ENCODE measurements around the gene MPPED1.

MPPED1 gene

DNA sequence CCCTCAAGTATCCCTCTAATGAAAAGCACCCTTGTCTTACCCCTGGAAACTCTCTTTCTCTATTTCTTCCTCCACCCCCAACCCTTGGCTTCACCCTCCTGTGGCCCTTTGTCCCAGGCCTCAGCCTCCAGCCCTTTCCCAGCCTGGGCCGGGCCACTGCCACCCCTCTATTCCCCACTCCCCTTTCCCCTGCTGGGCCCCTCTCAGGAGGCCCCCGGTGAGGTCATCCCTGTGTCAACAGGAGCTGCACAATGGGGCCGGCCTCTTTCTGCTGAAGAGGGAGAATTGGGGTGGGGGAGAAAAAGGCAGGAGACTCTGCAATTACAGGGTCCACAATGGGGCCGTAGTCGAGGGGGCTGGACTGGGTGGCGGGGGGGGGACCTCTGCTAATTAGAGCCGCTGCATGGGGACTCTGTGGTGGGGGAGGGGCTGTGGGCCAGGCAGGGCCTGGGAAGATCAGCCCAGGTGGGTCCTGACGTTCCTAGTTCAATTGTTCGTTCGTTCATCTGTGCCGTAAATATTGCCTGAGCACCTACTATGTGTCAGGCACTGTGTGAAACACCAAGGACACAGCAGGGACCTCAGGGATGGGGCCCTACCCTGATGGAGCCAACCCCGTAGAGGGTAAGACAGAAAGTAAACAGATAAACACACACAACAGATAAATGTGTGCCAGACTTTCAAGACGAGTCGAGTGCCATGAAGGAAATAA lies 18.5 kb upstream of the MPPED1 start:
- DNase-seq, result no peak

DNA sequence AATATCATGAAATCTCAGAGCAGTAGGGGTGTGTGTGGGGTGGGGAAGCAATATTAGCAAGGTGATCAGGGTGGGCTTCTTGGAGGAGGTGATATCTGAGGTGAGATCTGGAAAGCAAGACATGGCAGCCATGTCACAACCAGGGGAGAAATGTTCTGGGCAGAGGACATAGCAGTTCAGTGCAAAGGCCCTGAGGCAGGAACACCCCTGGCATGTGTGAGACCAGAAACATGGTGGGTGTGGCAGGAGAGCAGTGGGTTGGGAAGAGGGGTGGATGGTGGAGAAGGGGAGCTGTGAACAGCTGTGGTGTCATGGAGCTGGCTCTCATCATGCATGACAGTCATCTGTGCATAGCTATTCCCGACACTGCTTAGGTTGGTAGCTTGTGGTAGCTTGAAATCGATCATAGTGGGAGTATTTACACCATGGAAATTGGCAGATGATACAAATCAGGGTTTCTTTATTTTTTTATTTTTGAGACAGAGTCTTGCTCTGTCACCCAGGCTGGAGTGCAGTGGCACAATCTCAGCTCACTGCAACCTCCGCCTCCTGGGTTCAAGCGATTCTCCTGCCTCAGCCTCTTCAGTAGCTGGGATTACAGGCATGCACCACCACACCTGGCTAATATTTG lies 17.9 kb upstream of the MPPED1 start:
- DNase-seq, result no peak

DNA sequence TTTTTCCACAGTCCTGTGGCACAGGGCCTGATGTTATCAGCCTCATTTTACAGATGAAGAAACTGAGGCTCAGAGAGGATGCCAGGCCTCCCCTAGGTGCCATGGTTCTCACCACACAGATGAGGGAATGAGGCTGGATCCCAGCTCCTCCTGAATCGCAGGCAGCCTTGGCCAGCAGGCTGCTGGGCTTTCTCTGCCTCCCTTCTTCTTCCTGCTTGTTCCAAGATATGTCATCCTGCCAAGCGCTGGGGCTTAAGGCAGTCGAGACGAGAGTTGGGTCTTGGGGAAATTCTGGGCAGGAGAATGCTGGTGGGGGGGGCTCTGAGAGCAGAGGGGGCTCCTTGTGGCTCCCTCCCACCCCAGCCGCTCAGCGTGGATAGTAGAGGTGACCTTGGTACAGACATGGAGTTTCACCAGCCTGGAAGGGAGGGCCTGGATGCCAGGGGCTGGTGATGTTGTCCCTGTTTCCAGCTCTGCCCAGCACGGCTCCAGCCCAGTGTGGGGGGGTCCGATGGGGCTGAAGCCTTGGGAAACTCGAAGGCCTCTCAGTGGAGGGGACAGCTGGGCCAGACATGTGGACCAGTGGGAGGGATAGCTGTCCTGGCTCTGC lies 16.6 kb upstream of the MPPED1 start:
- no peak for DNase-seq

DNA sequence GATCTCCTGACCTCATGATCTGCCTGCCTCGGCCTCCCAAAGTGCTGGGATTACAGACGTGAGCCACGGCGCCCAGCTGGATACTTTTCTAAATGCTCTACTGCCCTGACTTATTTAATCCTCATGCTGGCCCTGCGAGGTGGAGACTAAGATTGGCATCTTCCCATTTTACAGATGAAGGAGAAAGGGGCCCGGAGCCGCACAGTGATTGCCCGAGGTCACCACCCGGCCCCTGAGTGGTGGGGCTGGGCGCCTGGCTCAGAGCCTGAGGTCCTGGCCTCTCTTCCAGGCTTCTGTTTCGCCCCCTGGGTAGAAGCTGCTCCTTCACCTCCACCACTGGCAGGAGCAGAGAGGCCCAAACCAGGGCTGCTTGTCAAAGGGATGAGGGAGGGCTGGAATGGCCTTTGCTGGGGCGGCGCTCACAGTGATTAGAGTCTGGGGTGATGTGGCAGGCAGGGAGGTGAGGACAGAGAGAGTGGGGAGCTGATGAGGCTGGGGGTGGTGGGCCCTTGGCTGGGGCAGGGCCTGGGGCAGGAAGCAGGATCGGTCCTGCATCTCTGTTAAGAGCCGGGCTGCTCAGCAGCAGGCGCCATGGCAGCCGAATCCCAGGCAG lies 15.4 kb upstream of the MPPED1 start:
- no peak for DNase-seq

DNA sequence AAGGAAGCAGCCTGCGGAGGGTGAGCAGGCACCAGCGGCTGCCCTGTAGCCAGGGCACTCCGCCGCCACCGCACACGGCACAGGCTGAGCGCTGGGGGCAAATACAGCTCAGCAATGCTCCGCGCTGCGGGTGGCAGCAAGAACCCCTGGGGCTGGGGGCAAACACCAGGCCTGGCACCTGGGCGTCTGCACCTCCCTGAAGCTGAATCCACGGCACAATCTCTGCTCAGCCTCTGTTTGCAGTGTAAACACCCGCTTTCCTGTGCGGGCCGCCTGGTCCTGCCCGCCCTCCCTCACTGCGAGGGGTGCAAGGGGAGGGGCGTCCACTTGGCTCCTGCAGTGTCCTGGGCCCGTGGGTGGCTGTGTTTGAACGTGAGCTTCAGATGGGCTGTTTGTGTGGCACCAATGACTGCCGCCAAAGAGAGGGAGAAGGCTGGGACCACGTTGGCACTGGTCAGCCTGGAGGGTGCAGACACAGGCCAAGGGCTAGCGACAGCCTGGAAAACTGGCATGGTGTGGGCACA lies 14.8 kb upstream of the MPPED1 start:
- no peak for DNase-seq

DNA sequence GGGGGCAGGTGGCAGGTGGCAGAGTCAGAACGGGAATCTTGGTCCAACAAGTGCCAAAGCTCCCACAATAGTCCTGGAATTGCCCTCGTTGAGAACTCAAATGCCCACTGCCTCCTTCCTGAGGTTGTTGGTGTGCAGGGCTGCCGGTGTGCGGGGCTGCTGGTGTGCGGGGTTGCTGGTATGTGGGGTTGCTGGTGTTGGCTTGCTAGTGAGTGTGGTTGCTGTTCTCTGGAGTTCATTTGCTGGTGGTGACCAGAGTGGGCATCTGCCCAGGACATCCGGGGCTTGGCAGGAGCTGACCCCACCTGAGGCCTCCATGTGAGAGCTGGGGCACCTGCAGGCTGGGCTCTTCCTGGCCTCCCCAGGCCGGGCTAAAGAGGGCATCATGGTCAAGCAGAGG lies 14.0 kb upstream of the MPPED1 start:
- no peak for DNase-seq

DNA sequence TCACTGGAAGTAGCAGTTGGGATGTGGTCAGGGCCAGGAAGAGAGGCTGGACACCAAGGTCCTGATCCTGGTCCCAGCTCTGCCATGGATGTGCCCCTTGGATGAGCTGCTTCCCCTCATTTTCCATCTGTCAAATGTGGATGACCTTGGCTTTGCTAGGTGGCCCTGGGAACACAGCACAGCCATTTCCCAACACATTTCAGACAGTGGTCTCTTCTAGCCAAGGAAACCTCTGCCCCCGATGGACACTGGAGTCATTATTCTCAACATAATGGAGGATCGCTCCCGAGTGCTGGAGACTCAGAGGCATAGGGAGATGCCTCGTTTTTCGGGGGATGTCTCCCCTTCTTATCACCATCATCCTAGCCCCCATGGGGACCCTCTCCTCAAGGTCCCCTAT lies 13.6 kb upstream of the MPPED1 start:
- no peak for DNase-seq

DNA sequence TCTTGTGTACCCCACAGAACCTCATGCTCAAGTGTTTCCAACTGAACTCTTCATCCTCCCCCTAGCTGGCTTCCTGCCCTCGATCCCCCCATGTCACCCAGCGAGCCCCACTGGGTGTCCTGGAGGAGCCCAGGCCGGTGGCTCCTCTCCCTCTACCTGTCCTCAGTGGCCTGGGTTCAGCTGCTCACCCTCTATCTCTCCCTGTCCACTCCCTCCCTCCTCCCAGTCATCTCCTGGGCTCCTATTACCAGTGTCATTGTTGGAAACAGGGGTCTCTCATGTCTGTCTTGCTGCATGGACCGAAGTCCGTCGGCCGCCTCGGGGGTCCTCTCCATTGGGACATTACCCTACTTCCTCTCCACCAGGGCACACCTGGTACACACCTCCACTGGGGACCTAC lies 12.9 kb upstream of the MPPED1 start:
- DNase-seq, result no peak

DNA sequence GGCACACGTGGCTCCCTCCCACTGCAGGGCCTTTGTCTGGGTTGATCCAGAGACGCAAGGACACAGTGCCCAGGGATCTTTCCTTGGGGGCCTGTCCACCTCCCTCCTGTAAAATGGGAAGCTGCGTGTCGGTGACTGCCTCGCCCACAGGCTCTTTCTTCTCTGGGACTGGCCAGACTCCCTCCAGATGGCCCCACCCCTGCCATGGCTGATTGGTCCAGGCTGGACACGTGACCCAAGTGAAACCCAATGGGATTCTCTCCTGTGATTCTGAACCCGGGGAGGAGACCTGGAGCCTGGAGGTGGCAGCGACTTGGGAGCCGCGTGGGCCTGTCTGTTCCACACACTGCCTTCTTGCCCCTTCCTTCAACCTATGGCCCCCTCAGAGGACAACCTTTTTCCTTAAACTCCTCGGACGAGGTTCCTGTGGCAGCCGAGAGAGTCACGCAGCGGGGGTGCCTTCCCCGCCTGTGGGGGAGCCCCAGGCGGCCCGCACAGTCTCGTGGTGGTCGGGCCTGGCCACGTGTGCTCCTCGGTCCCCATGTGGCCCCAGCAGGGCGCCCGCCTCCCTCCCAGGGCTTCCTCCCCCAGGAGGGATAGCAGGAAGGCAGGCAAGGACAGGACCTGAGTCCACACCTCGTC lies 12.4 kb upstream of the MPPED1 start:
- DNase-seq, result no peak

DNA sequence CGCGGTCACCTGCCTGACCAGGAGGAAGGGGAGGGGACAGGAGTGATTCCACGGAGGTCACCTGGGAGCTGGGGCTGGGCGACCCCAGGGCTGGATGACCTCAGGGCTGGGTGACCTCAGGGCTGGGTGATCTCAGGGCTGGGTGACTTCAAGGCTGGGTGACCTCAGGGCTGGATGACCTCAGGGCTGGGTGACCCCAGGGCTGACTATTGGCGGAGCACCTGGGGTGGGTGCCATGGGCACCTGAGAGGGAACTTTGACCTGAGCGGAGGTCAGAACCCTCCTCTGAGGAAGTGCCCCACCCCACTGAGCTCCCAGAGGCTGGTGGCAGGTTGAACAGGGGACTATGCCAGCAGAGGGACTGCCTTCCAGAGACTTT lies 11.8 kb upstream of the MPPED1 start:
- DNase-seq, result no peak

DNA sequence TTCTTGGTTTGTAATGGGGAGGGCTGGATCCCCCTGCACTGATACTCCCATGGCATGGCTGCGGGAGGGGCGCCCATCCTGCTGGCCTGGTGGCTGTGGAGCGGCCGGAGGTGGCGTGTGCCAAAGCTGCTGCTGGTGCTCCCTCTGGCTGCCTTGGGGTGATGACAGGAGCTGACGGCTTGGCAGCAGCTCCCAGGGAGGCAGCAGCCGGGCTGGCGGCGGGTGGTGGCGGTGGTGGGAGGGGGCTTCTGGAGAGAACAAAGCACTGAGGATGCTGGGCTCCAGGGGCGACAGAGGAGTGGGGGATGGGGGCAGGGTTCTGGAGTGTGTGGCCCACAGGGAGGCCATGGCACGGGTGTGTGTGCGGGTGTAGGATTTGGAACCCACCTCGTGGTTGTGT lies 11.4 kb upstream of the MPPED1 start:
- no peak for DNase-seq

DNA sequence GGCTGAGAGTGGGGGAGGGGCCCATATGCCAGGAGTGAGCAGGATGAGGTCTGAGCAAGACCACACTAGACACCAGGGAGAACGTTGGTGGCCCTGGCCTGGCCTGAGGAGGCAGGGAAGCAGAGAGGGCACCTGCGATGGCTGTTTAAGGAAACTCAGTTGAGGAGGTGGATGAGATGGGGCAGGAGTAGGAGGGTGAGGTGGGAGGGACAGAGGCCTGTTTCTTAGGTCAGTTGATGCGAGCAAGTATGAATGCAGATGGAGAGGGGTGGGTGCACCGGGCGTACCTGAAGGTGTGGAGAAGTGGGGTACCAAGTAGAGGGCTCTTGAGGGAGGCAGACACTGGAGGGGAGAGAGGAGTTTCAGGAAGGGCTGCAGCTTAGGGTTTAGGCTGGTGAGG lies 10.6 kb upstream of the MPPED1 start:
- DNase-seq, result no peak

DNA sequence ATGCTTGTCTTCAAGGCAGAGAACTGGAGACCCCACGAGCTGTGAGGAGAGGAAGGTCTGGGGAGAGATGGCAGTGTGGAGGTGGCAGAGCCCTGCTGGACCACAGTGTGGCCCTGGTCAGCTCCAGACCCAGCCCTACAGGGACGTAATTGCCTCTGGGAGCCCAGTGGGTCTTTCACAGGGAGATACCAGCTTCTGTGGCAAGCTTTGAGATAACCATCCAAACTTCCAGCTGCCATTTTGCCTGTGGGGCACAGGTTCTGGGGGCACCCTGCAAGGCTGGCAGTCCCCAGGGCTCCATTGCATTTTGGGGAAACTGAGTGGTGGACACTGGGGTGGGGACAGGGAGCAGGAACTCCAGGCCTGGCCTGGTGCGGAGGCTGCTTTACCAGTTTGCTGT lies 10.2 kb upstream of the MPPED1 start:
- no peak for DNase-seq

DNA sequence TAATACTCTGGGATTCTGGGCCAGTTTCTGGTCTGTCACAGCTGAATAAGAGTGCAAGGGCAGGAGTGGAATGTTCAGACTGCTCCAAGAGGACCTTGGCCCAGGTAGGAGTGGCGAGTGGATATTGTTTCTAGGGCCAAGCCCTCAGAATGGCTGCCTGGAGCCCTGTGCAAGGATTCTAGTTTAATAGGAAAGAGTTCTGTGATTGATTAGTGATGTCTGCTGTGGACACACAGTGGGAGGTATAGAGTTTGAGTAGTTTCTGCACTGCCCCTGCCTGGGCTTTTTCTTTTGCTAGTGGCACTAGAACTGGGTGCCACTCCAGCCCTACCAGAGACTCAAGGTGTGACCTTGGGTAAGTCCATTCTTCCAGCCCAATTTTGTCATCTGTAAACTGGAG lies 9.7 kb upstream of the MPPED1 start:
- no peak for DNase-seq

DNA sequence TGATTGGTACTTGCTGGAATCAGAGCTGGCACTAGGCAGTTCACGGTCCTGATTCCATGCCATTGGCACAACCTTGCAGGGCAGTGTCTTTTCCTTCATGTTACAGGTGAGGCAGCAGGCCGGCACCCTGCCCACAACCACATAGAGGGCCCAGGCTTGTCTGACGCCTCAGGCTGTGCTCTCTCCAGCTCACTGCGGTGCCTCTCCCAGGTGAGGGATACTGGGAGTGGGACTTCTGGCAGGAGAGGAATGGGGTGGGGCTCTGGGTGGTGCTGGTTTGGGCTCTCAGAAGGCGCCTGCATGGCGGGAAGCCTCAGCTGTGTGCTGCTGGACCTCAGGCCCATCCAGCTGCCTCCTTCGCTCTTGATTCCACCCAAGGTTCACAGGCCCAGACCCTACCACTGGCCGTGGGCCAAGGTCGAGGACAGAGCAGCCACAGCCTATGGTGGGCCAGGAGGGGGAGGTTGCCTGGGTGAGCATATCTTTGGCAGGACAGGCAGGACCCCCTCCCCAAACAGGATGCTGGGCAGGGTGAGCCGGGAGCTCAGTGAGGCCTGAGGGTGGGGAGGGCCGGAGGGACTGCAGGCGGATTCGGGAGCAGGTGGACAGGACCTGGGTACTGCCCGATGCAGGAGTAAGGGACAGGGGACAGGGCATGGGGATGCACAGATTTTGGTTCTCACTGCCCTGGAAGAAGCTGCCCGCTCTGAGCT lies 7.0 kb upstream of the MPPED1 start:
- DNase-seq, result no peak

DNA sequence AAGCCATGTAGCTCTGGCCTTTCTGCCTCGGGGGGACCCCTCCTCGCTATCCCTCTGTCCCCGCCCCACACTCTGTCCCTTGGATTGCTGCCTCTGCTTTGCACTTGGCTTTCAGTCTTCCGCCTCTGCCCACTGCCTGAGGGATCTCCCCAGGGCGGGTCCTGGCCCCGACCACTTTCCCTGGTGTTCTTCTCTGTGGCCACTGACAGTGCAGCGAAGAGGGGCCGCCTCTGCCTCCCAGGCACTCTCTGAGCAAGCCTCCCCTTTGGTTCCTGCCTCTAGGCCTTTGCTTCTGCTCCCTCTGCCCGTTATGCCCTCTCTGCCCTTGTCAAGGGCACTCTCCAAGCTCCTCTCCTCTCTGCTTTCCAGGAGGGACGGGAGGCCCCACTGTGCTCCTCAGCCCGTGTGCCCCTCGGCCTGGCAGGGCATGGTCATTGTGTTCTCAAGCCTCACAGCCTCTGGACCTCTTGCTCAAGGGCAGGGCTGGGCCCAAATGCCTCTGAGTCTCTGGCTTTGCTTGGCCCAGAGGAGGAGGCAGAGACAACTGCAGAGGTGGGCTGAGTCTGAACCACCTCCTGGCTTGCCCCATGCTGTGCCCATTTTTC lies 5.5 kb upstream of the MPPED1 start:
- DNase-seq, result no peak

DNA sequence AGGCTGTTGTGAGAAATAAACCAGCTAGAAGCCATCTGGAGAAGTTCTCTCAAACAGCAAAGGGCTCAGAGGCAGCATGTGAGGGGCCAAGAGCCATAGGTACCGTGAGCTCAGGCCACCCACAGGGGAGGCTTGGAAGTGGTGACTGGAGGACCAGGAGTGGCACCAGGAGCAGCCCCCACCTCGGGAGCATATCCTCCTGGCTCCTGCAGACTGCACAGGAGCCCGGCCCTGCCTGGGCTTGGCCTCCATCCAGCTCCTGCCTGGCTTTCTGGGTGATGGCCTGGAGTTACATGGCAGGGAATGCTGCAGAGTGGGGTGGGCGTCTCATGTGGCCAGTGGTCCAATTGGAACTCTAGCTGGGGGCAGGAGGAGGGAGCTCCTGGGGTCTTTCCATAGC lies 4.2 kb upstream of the MPPED1 start:
- DNase-seq, result no peak

DNA sequence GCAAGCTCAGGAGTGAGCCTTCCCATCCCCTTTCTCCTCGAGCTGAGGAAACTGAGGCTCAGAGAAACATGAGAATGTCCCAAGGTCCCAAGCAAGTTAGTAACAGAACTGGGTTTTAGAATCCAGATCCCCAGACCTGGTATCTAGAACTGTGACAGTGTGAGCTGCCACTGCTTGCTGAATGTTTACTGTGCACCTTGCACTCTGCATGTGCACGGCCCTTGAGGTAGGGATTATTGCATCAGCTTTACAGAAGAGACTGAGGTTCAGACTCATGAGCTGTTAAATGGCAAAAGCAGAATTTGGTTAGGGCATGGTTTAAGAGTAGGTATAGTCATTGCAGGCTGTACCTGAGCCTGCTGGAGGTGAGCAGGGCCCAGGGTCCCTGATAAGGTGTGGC lies 3.8 kb upstream of the MPPED1 start:
- DNase-seq, result no peak

DNA sequence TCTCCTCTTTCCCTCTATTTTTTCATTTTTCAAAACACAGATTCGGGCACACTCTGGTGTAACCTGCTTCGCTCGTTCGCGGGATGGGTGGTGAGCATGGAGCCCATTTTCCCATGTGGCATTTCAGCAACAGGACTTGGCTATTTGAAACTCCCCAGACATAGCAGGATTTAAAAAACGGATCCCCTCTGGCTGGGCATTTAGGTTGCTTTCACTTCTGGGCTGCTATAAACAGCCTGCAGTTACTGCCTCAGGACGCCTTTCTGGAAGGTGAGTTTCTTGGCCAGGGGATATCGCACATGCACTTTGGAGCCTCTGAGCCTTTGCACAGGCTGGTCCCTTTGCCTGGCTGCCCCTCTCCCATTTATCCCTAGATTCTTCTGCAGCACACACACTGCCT lies 2.8 kb upstream of the MPPED1 start:
- DNase-seq, result no peak

DNA sequence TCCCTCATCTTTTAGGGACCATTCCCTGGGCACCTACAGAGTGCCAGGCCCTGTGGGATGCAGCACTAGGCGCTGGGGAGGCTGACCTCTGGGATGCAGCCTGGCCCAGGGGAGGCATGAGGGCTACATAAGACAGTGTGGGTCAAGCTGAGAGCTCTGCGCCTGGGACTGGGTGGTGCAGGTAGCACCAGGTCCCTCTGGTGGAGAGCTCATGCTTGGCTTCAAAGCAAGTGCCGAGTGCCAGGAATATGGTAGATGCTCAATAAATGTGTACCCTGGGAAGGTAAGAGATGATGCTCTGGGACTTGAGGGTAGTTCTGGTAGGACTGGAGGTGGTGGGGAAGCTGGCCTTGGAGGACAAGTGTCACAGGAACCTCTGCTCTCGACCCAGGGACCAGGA lies 2.0 kb upstream of the MPPED1 start:
- no peak for DNase-seq

DNA sequence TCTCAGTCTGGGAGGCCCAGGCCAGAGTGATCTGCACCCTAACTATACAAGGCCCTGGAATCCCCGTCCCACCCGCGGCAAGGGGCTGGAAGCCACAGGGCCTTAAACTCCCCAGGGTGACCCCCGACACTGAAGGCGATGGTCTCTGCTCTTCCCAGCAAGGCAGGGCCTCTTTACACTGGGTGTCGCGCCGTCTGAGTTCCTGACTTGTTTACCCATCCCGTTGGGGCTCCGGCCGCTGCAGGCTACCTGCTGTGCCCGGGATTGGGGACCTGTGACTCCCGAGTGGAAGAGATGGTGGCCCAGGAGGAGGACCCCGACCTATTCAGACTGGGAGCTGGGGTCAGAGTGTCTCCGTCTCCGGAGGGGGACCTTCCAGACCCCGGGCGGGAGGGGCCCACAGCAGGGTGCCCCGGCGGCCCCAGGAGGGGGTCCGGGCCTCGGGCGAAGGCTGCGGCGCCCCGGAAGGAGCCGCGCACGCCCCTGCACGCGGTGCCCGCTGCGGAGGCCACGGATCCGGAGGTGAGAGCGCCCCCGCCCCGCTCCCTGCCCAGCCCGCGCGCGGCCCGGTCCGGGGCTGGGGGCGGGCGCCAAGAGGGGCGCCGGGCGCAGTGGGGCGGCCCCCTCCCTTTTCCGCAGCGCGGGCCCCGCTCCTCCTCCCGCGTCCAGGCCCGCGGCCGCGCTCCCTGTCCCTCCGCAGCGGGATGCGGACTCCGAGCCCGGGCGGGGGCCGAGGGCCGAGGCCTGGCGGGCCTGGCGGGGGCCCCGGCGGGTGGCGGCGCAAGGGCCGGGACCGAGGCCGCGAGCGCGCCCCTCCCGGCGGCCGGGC lies 560 bp upstream of the MPPED1 start:
- DNase-seq, result no peak

Measured in hematopoietic multipotent progenitor cell treated with erythropoietin and hydrocortisone succinate and interleukin-3 and kit ligand, for 6 days (in vitro differentiated cells).